DMS79 (cell line): ENCODE data around the gene DSCAM.
"Not testable (repeated sequence)": the region's sequence is repeated elsewhere in the genome, so short reads cannot be mapped to it uniquely, and the experiment has no call there.

Experiments
- DNase-seq: peaks from one replicate; lab custom pipeline; 2025; lab: John Stamatoyannopoulos, UW

The DSCAM gene

DNA sequence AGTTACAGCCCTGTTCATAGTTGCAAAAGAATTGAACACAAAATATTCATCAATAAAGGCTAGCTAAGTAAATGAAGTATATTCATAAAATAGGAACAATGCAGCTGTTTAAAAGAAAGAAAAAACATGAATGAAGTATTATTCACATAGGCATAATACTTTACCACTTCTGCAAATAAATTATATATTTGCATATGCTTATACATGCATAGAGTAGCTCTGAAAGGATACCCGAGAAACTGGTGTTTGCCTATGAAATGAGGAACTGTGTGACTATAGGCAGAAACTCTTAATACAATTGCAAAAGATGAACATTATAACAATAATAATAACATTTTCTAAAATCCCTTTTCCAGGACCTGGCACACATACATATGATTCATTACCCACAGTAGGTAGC lies 385.9 kb downstream of the DSCAM start:
- no peak for DNase-seq

DNA sequence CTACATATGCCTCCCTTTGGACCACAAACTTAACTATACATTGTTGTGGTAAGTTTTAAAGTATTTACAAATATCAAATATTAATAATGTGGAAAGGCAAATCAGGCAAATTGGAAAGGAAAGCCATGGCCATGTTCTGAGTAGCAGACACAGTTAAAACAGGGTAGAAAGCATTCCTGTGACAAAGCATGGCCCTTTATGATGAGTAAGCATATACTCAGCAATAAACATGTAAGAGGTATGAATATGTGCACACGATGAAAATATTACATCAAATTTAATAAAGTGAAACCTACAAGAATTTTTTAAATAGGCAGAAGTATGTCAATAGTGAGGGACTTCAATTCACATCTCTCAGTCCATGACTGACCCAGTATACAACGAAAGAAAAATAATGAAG lies 389.2 kb downstream of the DSCAM start:
- DNase-seq = no peak

DNA sequence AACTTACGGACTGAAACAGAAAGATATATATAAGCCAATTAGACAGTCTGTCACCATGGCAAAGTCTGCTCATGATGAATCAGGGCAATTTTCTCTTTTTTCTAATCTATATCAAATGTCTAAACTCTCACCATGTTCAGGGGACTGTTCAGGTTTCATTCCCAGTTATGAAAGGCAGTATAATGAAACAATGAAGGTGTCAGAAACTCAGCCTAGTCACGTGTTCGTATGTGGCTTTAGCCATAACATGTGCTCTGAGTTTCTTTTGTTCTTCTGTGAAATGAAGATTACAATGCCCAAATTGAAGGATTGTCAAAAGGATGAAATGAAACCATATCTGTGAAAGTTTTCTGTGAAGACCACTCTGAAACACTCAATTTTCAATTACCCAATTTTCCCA lies 392.9 kb downstream of the DSCAM start:
- no peak for DNase-seq

DNA sequence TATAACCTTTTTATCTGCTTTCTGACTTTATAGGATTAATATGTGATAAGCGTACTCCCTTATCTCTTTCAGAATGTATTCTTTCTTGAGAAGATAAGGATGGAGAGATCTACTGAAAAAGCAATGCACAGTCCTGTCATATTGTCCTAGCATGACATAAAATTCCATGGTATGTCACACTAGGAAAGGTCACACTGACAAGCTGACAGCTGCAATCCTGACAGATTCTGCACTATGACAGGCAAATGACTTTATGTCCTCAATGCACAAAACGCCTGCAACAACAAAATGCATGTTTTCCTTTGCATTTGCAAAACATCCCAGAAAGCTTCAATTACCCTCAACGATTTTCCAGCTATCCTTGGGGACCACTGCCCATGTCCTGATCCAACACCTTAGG lies 393.8 kb downstream of the DSCAM start:
- DNase-seq = no peak

DNA sequence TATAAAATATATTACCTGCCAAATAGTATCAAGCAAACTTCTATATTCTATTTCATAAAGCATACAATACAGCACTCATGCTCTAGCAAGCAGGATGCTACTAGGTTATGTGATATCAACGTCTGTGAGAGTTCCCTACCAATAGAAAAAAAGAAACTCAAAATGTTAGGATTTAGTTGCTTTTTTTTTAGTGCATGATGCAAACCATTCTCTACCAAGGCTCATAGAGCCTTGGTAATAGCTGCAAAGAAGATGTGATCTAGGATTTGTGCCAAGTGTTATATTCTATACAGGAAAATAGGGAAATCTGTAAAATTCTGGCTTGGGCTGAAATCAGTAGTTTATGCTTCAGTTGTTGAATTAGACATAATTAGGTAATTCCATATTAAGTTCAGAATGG lies 394.4 kb downstream of the DSCAM start:
- DNase-seq = no peak

DNA sequence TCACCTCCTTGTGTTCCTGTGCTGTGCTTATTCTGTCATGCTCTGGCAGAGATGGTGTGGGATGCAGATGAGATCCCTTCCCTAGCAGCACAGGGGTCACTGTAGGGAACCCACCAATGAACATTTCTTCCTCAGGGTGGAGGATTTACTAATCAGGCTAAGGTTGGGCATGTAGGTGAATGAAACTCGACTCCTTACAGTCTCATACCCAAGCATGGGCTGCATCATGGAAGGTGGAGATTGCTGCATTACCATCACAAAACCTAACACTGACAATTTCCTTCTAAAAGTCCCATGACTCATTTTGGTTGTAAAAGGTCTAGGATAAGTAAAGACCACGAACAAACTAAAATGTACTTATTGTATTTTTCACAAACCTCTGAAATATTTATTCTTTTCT lies 399.9 kb downstream of the DSCAM start:
- no peak for DNase-seq

DNA sequence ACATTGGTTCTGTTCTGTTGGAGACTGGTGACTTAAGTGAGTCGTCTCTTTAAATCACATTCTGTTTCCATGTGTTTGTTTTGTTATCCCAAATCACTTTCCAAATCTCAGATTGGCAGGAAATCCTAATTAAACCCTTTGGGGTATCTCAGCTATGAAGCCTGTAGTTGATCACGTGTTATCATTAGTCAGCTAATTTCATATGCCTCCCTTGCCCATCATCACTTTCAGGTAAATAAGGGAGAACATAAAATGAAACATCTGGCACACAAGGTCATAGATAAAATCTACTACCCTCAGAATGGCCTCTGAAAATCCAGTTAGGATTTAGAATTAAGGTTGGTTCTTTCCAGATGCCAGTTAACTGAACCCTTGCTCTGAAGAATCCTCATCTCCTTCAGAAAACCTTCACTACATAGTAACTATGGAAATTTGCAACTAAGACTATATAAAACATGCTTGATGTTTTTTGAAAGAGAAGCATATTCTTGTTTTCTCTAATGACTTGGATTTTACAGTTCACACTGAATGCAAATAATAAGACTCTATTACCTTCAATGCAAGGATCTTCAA lies 401.5 kb downstream of the DSCAM start:
- DNase-seq = no peak

DNA sequence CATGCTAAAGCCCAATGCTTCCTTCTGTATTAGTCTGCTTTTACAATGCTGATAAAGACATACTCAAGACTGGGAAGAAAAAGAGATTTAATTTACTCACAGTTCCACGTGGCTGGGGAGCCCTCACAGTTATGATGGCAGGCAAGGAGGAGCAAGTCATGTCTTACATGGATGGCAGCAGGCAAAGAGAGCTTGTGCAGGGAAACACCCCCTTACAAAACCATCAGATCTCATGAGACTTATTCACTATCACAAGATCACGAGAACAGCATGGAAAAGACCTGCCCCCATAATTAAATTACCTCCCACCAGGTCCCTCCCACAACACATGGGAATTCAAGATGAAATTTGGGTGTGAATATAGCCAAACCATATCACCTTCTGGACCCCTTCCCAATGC lies 407.4 kb downstream of the DSCAM start:
- not testable (repeated sequence) for DNase-seq

DNA sequence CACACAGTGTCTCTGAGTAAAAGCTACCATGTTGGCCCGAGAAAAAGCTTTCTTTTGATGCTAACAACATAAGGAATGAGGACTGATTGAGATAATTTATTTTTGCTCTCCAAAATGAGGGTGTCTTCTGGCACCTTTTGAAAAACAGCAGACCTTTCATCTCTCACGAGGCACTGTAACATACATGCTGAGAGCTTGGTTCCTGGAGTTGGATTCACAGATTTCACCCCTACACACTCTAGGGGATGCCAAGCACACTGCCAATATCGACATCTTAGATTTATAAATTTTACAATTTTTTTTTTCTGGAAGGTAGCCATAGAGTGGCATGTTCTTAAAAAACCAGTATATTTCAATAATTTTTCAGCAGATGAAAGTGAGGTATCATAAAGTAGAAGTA lies 408.3 kb downstream of the DSCAM start:
- no peak for DNase-seq

DNA sequence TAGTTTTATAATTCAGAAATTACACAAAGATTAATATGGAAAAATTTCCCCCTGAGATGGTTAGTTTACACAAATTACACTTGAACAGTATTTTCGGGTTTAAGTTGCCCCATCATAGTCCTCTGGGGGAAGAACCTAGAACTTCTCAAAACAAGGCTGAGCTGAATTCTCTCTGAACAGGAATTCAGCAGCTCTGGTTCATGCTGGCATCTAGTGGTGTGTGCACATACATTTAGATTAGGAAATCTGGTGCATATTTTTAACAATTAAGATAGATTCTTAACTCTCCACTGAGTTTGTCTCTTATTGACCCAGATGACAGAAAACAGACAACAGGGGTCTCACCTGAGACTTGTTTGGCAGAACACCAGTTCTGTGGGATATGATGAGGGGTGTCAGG lies 410.7 kb downstream of the DSCAM start:
- DNase-seq = no peak

DNA sequence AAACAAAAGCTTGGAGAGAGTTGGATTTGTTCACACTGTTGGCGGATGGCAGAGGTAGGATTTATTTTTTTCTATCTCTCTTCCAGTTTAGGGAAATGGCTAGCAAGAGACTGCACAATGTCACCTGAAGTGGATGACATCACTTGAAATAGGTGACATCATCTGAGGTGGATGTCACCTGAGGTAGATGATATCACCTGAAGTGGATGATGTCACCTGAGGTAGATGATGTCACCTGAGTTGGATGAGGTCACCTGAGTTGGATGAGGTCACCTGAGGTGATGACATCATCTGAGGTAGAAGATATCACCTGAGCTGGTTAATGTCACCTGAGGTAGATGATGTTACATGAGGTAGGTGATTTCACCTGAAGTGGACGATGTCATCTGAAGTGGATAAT lies 413.4 kb downstream of the DSCAM start:
- peak; percentile 27 for DNase-seq

DNA sequence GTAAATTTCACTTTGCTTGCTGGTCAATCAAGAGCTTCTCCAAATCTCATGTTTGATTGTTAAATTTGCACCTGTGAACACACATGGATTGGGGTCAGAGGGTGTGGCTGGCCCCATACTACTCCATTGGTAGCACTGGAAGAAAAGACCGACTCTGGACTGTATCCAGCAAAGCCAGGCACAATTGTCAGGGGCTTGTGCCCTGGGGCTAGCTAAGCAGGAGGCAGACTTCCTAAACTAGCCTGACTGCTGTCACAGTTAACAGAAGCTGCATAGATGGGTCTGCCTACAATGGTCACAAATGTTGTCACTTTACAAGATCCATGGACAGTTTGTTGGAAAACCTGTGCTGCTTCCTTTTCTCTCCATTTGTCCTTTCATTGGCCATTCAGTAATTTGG lies 421.0 kb downstream of the DSCAM start:
- DNase-seq = no peak

DNA sequence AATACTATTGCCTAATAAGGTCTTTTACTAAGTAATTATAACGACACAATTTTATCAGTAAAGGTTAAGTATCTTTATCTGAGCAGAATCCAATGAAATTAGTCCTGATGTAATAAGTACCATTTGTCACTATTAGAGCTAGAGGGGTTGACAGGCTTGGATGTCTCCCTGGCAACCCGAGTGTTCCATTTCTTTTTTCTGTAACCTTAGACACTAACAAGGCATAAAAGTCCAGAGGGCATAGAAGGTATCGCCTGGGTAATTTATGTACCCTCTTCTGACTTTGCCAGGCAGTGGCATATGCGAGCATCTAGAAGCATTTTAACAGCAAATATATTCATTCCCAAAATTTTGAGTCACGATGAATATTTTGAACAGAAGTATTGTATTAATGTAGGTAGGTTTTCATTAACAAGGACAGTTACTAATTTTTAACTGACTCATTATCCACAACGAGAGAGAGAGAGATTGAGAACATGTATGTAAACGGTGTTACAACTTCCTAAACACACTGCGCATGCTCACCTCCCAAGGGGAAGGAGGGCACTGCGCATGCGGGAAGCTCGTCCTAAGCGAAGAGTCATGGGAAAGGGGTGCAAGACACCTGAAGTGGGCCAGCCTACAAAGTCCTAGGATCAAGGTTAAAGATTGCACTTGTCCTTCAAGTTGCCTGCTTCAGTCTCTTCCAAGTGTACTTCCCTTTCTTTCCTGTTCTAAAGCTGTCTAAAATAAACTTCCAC lies 423.9 kb downstream of the DSCAM start:
- no peak for DNase-seq

DNA sequence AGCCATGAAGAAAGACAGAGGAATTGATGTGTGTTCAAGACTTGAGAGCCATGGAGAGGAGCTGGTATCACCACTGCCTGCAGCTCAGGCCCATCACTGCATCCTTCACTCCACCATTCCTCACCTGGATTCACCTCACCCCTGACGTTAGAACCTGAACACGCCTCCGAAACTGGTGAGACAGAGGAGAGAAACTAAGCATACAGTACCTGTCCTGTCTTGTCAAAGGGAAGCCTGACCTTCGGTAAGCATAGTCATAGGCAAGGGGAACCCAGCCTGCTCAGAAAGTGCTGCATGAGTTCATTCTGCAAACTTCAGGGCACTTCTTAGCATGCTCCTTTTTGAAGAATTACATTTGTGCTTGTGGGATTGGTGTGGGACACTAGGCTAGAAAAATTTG lies 425.8 kb downstream of the DSCAM start:
- no peak for DNase-seq

DNA sequence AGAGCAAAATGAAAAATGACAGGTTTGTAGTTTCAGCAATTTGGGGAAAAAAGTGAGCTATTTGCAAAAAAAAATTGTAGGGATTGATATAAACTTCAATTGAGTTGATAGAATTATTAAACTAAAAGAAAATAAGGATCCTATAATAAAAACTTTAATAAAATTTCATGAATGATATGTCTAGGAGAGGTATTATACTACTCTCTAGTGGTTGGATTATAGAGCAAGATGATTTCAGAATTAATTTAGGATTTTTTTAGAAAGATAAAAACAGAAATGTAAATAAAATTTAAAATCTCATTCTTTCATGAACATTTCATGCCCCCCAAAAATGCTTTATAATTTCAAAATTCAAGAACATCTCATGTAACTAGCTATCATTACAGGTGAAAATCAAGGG lies 430.4 kb downstream of the DSCAM start:
- no peak for DNase-seq

DNA sequence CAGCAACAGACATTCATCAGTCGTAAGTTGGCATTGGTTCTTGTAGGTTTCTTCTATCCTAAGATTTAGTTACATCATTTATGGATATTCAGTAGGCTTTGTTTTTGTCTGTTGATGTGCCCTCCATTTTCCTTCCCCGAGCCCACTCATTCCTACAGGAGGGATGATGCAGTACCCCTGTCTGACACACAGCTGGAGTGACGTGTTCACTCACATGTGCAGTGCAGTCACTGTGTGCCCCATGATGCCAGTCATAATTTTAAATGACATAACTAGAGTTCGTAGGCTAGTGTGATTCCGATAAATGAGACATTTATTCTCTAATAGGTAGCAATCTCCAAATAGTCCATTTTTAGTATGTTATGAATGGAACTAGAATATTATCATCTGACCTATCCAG lies 438.4 kb downstream of the DSCAM start:
- DNase-seq = no peak

DNA sequence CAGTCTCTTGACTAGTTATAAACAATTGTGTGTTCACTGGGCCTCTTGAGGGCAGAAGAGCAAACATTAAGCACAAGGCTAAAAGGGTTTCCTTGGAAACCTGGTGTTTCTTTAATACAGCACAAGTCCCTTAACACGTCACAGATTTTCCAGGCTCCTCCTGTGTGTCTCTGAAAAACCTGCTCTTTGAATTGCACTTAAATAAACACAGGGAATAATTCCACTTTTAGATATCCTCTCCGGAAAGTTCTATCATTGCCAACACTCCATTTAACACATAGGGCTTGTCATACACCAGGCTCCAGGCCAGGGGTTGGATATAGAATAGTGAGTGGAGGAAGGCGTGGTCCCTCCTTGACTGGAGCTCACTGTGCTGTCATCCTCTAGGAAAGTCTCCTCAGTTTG lies 442.6 kb downstream of the DSCAM start:
- peak; percentile 63 for DNase-seq

DNA sequence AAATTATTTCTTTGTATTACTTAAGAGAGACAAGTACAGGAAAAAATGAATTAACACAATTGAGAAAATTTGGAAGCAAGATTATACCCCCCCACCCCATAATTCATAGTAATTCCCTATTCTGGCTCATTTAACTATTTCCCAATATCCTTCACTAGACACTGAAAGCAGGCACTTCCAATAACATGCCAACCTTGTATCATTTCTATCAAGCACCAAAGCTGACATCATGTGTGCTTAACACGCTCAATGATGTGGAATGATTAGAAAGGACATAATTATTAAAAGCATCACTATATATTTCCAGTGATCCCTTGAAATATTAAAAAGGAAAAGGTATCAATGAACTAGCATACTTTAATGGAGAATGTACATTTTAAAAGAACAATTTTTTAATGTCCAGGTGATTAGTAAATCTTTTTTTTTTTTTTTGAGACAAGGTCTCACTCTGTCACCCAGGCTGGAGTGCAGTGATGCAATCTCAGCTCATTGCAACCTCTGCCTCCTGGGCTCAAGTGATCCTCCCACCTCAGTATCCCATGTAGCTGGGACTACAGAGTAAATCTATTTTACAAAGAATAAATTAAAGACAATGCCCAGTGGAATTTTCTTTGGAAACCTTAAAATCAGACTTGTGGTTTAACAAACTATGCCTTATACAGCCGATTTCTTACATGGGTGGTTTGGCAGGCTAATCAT lies 443.9 kb downstream of the DSCAM start:
- no peak for DNase-seq

DNA sequence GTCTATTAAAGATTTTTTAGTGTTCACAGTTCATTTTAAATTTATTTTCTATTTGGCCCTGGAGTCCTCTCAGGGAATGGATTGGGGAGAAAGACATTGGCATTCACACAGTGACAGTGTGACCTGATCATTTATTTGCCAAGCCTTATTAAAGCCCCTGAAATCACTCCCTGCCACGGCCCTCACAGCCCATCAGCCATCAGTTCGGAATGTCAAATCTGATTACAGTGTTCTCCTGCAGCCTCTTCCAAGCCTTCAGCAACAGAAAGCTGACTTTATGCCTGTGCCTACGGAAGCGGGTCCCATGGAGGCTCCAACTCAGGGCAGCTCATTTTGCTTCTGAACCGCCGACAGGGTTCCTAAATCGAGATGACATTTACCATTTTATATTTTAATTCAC lies 451.2 kb downstream of the DSCAM start:
- DNase-seq = no peak

DNA sequence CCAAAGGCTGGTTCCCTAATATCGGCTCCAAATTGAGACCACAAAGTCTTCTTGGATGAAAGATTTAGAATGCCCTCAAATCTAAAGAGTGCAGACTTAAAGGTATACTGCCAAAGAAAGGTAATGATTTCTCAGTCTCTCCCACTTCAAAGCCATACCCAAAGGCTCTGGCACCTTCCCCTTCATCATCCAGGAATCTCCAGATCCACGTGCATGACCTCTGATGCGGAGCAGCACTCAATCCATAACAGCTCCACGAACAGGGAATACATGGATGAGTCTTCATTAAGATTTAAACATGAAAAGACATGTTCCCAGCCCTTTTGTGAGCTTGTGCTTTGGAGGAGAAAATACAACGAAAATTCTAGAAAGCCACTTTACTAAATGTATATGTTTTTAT lies 453.9 kb downstream of the DSCAM start:
- no peak for DNase-seq

DNA sequence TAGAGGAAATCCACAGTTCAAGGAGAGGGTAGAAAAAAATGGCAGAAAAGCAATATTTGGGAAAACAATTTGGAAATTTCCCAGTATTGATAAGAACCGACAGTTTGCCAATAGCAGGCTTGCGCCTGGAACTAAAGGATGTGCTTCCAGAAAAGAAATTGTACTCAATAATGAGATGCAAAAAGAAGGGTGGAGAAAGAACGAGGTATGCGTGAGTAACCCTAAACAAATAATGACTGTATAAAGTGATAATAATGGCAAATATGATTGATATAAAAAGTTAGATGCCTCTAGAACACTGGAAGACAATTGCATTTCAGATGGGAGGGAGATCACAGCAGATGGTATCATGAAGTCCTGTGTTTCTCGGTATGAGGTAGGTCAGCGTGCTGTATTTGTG lies 458.9 kb downstream of the DSCAM start:
- no peak for DNase-seq

DNA sequence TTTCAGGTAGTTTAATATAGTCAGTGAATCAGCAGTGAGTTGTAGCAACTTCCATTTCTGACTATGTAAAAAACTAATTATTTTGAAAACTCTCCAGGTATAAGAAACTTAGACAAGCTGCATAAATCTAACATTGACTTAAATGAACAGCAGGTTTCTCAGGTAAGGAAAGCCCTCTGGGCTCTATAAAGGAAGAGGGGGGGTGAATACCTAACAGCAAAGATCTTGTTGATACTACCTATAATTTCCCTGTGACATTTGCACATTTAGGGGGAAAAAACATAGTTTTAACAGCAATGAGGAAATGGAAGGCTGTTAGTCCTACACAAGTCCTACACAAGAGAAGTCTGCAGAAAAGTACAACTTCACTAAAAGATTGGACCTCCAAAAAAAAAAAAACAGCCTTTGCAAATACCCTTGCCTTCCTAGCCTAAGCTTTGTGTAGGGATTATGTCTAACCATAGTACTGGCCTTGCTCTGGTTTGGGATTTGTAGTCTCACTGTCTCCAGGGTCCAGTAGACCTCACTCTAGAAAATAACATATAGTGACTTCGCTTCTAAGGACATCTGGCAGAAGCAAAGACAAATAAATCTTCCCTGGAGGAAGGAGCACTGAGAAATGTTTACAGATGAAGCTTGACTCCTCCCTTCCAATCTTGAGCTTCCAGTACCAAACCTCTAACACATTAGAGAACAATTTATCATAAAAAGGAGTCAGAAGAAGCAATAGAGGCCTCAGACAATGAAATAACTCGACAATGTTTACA lies 459.8 kb downstream of the DSCAM start:
- no peak for DNase-seq
